IMR-90 (cell line): ENCODE results near the gene TECTB. TPM values are rescaled to one million over a fixed set of nuclear protein-coding genes. Genes with fewer than 3 reads are reported as not detected.

Experiments used
- ATAC-seq: fragments of 200-7000 bp; cut with Tn5 transposase; 2 replicates; pipeline ENCODE4 v1.9.1; 2020; ENCODE audit warnings: low read depth, mild to moderate bottlenecking, moderate library complexity
- BruUV-seq: library from RNA; stranded (reverse); fragments of 400-500 nt; replicated peaks from 2 replicates; lab custom pipeline; 2021; lab: Mats Ljungman, UMichigan
- CTCF ChIA-PET: fragments of 300-600 bp; formaldehyde crosslinking; extraction: SDS; loops from one replicate; lab custom pipeline; 2021; ENCODE audit warnings: antibody characterized with exemption; lab: Yijun Ruan, JAX
- POLR2A ChIA-PET: fragments of 300-600 bp; sonication (Branson Sonifier 250); formaldehyde crosslinking; loops from one replicate; lab custom pipeline; 2022; ENCODE audit warnings: antibody characterized with exemption; ENCODE audit not compliant: unreplicated experiment; lab: Charles Lee
- DNase-seq: peaks from one replicate; pipeline ENCODE4 v3.0.0; 2013
- H2AFZ ChIP-seq: replicated peaks from 2 replicates; pipeline ENCODE3; 2013; ENCODE audit warnings: low read length, mild to moderate bottlenecking; ENCODE audit not compliant: poor library complexity
- H2AK5ac ChIP-seq: 2 replicates; pipeline ENCODE4 v1.6.1; 2013; ENCODE audit warnings: low read depth, low read length, inconsistent platforms
- H2AK9ac ChIP-seq: replicated peaks from 2 replicates; pipeline ENCODE3; 2013; ENCODE audit warnings: mild to moderate bottlenecking, low read depth, low read length, moderate library complexity; ENCODE audit not compliant: poor library complexity
- H2BK120ac ChIP-seq: 2 replicates; pipeline ENCODE4 v1.6.1; 2013; ENCODE audit warnings: low read depth, low read length, inconsistent platforms
- H2BK15ac ChIP-seq: 3 replicates; pipeline ENCODE4 v1.6.1; 2013; ENCODE audit warnings: low read depth, low read length, inconsistent platforms
- H2BK20ac ChIP-seq: 2 replicates; pipeline ENCODE4 v1.6.1; 2013; ENCODE audit warnings: low read depth, mild to moderate bottlenecking, inconsistent platforms, low read length, moderate library complexity
- H2BK5ac ChIP-seq: 2 replicates; pipeline ENCODE4 v1.6.1; 2013; ENCODE audit warnings: mild to moderate bottlenecking, low read depth, low read length, inconsistent platforms; ENCODE audit not compliant: poor library complexity, severe bottlenecking
- H3K14ac ChIP-seq: replicated peaks from 2 replicates; pipeline ENCODE4 v1.6.1; 2013; ENCODE audit warnings: low read depth, low read length, inconsistent platforms
- H3K18ac ChIP-seq: 2 replicates; pipeline ENCODE4 v1.6.1; 2013; ENCODE audit warnings: low read depth, low read length, control low read depth
- H3K23ac ChIP-seq: 2 replicates; pipeline ENCODE4 v1.6.1; 2013; ENCODE audit warnings: low read depth, low read length, inconsistent platforms
- H3K27ac ChIP-seq: 2 replicates; pipeline ENCODE4 v1.5.1; 2013; ENCODE audit warnings: mild to moderate bottlenecking, control low read depth, low read length; ENCODE audit not compliant: insufficient read depth
- H3K27me3 ChIP-seq: 2 replicates; pipeline ENCODE4 v1.6.1; 2013; ENCODE audit warnings: low read length; ENCODE audit not compliant: control insufficient read depth, insufficient read depth
- H3K36me3 ChIP-seq: 2 replicates; pipeline ENCODE4 v1.6.1; 2013; ENCODE audit warnings: low read length, mixed read lengths; ENCODE audit not compliant: control insufficient read depth, insufficient read depth
- H3K4ac ChIP-seq: 2 replicates; pipeline ENCODE4 v1.6.1; 2013; ENCODE audit warnings: low read depth, low read length, inconsistent platforms
- H3K4me1 ChIP-seq: 2 replicates; pipeline ENCODE4 v1.6.1; 2013; ENCODE audit warnings: low read length, mixed read lengths; ENCODE audit not compliant: control insufficient read depth, insufficient read depth
- H3K4me2 ChIP-seq: 2 replicates; pipeline ENCODE4 v1.6.1; 2013; ENCODE audit warnings: low read depth, mild to moderate bottlenecking, control low read depth, low read length, moderate library complexity
- H3K4me3 ChIP-seq: 2 replicates; pipeline ENCODE4 v1.5.1; 2013; ENCODE audit warnings: low read depth, mild to moderate bottlenecking, control low read depth, low read length, moderate library complexity; ENCODE audit not compliant: insufficient read depth
- H3K56ac ChIP-seq: 2 replicates; pipeline ENCODE4 v1.6.1; 2013; ENCODE audit warnings: low read length, inconsistent platforms; ENCODE audit not compliant: insufficient read depth; ENCODE audit errors: extremely low read depth
- H3K79me1 ChIP-seq, 2 experiments: 2 replicates each; pipeline ENCODE4 v1.6.1; 2013; ENCODE audit warnings: low read length in 2 of 2, inconsistent platforms in 1 of 2, low read depth in 1 of 2
- H3K9ac ChIP-seq: 2 replicates; pipeline ENCODE4 v1.6.1; 2013; ENCODE audit warnings: low read depth, low read length, control low read depth
- H3K9me1 ChIP-seq: 2 replicates; pipeline ENCODE4 v1.6.1; 2013; ENCODE audit warnings: low read length, inconsistent platforms; ENCODE audit not compliant: insufficient read depth
- H3K9me3 ChIP-seq: 2 replicates; pipeline ENCODE4 v1.6.1; 2013; ENCODE audit warnings: low read length; ENCODE audit not compliant: control insufficient read depth, insufficient read depth
- H4K20me1 ChIP-seq: 2 replicates; pipeline ENCODE4 v1.6.1; 2013; ENCODE audit warnings: low read length, inconsistent platforms; ENCODE audit not compliant: insufficient read depth
- H4K5ac ChIP-seq: 2 replicates; pipeline ENCODE4 v1.6.1; 2013; ENCODE audit warnings: mild to moderate bottlenecking, low read depth, low read length, control low read depth
- H4K8ac ChIP-seq, 2 experiments: 2 replicates each; pipeline ENCODE4 v1.6.1; 2013; ENCODE audit warnings: low read depth in 2 of 2, low read length in 2 of 2, control low read depth in 1 of 2, inconsistent platforms in 1 of 2
- H4K91ac ChIP-seq: 2 replicates; pipeline ENCODE4 v1.6.1; 2013; ENCODE audit warnings: low read depth, low read length, inconsistent platforms; ENCODE audit not compliant: insufficient read depth
- RCOR1 ChIP-seq: IDR thresholded peaks from 2 replicates; pipeline ENCODE4 v1.6.1; 2012; ENCODE audit warnings: mild to moderate bottlenecking, low read length, improper control_type of control experiment; ENCODE audit not compliant: insufficient replicate concordance
- SMC3 ChIP-seq: fragments of 150-350 bp; IDR thresholded peaks from 2 replicates; pipeline ENCODE4 v1.6.1; 2016; ENCODE audit warnings: low read depth, mild to moderate bottlenecking, antibody characterized with exemption, low read length, moderate library complexity
- WGBS, 2 experiments: methylation state at CpG; one replicate each; pipeline versions ENCODE4 v1.1.5 to v1.1.7; 2013; ENCODE audit warnings: missing lambda C conversion rate in 2 of 2; ENCODE audit not compliant: insufficient read length in 1 of 2; ENCODE audit errors: extremely low coverage in 2 of 2; 5-methylcytosine and 5-hydroxymethylcytosine counted together
- dilution Hi-C: fragments of 300-500 bp; cut with HindIII; formaldehyde crosslinking; loops from one replicate; pipeline ENCODE4 v1.14.3; 2018; ENCODE audit warnings: low sequenced_read_pairs; ENCODE audit not compliant: unreplicated experiment
- in situ Hi-C: fragments of 300-500 bp; cut with MboI; formaldehyde crosslinking; loops from 3 replicates; pipeline ENCODE4 v1.14.3; 2019; ENCODE audit warnings: low sequenced_read_pairs, inconsistent platforms, mixed read lengths
- intact Hi-C: fragments of 100-400 bp; cut with micrococcal nuclease; formaldehyde crosslinking; loops from 2 replicates; pipeline ENCODE4 v1.10.0; 2022
- polyA plus RNA-seq, 3 experiments: library from polyadenylated mRNA; depleted of rRNA; stranded (reverse); fragments of >200 nt; gene quantifications; 2 replicates each; pipeline ENCODE4 v1.2.3, GENCODE V29; 2012; ENCODE audit warnings: low replicate concordance in 1 of 3
- total RNA-seq: library from RNA; depleted of rRNA; stranded (reverse); fragments of >200 nt; gene quantifications from 2 replicates; pipeline ENCODE4 v1.2.3, GENCODE V29; 2012

The TECTB gene
- total and polyA plus RNA-seq, 2 of the 4 experiments (the other 2 are of a cell fraction) = not detected

DNA sequence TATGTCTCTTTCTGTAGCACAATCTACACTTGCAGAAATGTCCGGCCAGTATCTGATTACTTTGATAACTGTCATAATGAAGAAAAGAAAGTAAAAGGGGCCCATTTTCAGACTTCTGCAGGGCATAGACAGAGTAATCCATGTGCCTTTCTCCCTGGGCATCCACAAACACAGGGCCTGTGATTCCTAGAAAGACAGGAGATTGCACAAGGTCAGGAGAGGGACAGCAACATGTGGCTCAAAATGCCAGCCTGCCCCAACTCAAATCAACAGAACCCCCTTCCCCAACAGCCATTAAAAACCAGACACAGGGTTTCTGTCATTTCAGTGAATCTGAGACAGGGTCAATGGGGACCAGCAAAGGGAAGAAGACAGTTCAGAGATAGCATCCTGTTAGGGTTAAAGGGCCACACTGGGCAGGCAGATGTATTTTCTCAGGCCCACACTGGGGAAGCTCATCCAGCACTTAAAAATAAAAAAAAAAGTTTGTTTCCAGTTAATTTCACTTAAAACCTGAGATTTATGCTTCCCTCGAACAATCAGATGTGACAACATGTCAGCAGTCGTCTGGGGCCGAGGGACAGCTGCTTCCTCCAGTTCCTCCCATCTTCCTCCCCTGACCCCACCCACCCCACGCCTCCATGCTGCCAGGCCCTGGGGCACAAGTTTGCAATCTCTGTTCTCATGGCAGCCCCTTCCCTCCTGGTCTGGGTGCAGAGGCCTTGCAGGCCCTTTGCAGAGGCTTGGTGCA is 60.0 kb downstream of the TECTB start:
- CTCF ChIA-PET = no interaction called here
- no peak for ATAC-seq
- H3K4ac ChIP-seq = no peak overlapping the region
- H4K91ac ChIP-seq = no peak overlapping the region
- intact Hi-C loops = no loop called here
- H3K4me1 ChIP-seq = no peaks in the 10 kb centered on the region
- H3K79me1 ChIP-seq = no peaks in the 10 kb centered on the region
- in situ Hi-C loops = no loop called here
- POLR2A ChIA-PET = interaction anchor here (0.6 kb wide), 1 partner anchor 1760 kb away, joined by 3 read pairs; no protein-coding TSS in a partner anchor
- H2AK5ac ChIP-seq = no peak overlapping the region
- H3K4me3 ChIP-seq = no peak overlapping the region
- DNase-seq = no peak
- no peak overlapping the region for H3K4me2 ChIP-seq
- H2BK5ac ChIP-seq = no peak overlapping the region
- no TSS peak for BruUV-seq
- H3K27ac ChIP-seq = no peak overlapping the region
- no peak overlapping the region for H4K5ac ChIP-seq
- WGBS, 2 experiments = 13% methylated on average over 3 of the region's 5 CpGs; no CpG with 5 or more reads in 1 of the 2 experiments
- H3K14ac ChIP-seq = no peak overlapping the region
- no peaks in the 10 kb centered on the region for H4K20me1 ChIP-seq
- no peak overlapping the region for H2AK9ac ChIP-seq
- H2BK20ac ChIP-seq = no peak overlapping the region
- no peak overlapping the region for H3K9ac ChIP-seq
- no peaks in the 10 kb centered on the region for H3K36me3 ChIP-seq
- no peaks in the 10 kb centered on the region for H3K9me3 ChIP-seq
- H3K18ac ChIP-seq = no peak overlapping the region
- no peak overlapping the region for H4K8ac ChIP-seq
- H3K27me3 ChIP-seq = no peaks in the 10 kb centered on the region
- H2BK15ac ChIP-seq = no peak overlapping the region
- no peak overlapping the region for H2AFZ ChIP-seq
- H3K56ac ChIP-seq = no peak overlapping the region
- no peak overlapping the region for H2BK120ac ChIP-seq
- no peak for TF ChIP-seq RCOR1
- TF ChIP-seq SMC3 = no peak
- dilution Hi-C loops = no loop called here
- no peaks in the 10 kb centered on the region for H3K9me1 ChIP-seq
- H3K23ac ChIP-seq = no peak overlapping the region
